GM12872 (cell line): ENCODE results near the gene B4GALNT1.

Experiments used
- CTCF ChIP-seq: IDR thresholded peaks from 3 replicates; pipeline ENCODE4 v1.5.1; 2011; ENCODE audit warnings: low read depth, mild to moderate bottlenecking, low read length, moderate library complexity; ENCODE audit not compliant: insufficient read depth

Gene B4GALNT1

GRCh38 chr12:57622293-57623245 lies 10.4 kb downstream of the B4GALNT1 start:
- TF ChIP-seq CTCF, result no peak

- TF ChIP-seq CTCF, result peak; percentile 88
Observed at GRCh38 chr12:57621497-57622292, 11.3 kb downstream of the B4GALNT1 start.

- TF ChIP-seq CTCF, result no peak
Observed at GRCh38 chr12:57620936-57621496, 12.0 kb downstream of the B4GALNT1 start.

GRCh38 chr12:57620245-57620935 lies 12.6 kb downstream of the B4GALNT1 start:
- TF ChIP-seq CTCF, result no peak

GRCh38 chr12:57619434-57620244 lies 13.4 kb downstream of the B4GALNT1 start:
- TF ChIP-seq CTCF, result no peak

GRCh38 chr12:57618966-57619433 lies 14.0 kb downstream of the B4GALNT1 start:
- TF ChIP-seq CTCF, result no peak
